Left renal cortex interstitium (tissue), 4 donors: ENCODE measurements around the gene FITM2. TPM values are rescaled to one million over a fixed set of nuclear protein-coding genes. Genes with fewer than 3 reads are reported as not detected.

Experiments
- DNase-seq, 4 donors: peaks; one replicate each; pipeline ENCODE4 v3.0.0-alpha.2; 2013; ENCODE audit warnings: low read depth in 4 of 4, low spot score in 2 of 4, missing footprints in 1 of 4
- polyA plus RNA-seq, 4 donors: library from polyadenylated mRNA; unstranded; fragments of 120-200 nt; gene quantifications; one replicate each; pipeline ENCODE4 v1.2.1, GENCODE V29; 2013; ENCODE audit not compliant: insufficient read length in 4 of 4

The FITM2 gene
- polyA plus RNA-seq, 4 donors = 7.5 to 9.5 (median 8.1) TPM

DNA sequence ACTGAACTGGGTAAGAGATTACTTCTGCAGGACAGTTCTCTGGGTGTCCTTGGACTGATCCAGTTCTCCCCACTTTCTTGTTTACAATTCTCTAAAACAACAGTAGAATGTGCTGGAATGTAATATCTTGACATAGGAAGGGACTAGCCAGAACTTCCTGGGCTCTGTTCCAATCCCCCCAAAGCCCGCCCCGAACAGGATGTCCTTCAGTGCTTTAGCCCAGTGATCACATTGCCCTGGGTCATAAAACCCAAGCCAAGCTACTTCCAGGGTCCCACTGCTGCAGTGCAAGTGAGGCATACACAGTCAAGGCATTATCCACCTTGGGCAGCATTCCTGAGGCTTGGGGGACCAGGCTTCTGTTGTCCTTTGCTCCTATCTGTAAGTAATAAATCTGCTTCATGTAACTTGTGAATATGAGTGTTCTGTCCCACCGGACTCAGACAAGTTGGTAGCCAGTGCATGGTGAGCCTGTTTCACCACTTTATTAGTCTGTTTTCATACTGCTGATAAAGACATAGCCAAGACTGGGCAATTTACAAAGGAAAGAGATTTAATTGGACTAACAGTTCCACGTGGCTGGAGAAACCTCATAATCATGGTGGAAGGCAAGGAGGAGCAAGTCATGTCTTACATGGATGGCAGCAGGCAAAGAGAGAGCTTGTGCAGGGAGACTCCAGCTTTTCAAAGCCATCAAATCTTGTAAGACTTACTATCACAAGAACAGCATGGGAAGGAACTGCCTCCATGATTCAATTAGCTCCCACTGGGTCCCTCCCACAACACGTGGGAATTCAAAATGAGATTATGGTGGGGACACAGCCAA lies 23.5 kb downstream of the FITM2 start:
- DNase-seq = no peak

DNA sequence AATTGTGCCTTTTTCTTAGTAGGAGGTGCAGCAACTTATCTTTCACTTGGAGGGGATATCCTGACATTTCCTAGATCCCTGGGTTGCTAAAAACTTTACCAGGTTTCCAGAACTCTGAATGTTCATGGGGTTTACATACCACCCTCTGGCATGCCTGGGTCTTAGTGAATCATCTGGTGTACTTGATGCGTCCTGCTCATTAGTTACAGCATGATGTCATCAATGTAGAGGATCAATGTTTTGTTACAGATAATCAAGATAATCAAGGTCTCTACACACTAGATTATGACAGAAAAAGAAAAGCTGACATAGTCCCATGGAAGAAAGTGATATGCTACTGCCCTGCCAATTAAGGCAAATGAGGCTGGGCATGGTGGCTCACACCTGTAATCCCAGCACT lies 27.0 kb downstream of the FITM2 start:
- DNase-seq = no peak

DNA sequence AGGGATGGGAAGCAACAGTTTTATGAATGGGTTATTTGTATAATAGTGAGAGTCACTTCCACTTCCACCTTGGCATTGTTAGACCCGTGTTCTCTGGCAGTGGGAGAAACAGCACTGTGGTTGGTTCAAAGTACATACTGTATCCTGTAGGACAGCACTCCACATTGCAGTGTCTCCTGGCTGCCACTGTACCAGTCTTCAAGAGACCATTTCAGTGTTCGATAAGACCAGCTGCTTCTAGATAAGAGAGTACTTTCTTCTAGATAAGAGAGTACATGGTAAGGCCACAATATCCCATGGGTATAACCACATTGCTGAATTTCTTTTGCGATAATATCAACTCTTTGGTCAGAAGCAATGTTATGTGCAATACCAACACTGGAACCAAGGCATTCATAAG lies 28.8 kb downstream of the FITM2 start:
- no peak for DNase-seq

DNA sequence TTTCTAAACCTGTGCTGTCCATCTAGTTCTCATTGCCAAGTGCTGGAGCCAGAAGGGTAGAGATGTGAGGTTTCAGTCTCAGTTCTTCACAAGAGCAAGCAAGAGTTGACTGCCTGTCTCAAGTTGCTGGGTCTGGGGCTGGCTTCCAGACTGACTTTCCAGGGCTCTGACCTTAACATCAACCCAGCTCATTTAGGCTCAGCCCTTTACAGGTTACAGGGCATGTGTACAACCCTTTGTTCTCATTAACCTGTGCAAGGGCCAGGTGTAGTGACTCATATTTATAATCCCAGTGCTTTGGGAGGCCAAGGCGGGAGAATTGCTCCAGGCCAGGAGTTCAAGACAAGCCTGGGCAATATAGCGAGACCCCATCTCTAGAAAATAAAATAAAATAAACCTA lies 30.6 kb downstream of the FITM2 start:
- no peak for DNase-seq

DNA sequence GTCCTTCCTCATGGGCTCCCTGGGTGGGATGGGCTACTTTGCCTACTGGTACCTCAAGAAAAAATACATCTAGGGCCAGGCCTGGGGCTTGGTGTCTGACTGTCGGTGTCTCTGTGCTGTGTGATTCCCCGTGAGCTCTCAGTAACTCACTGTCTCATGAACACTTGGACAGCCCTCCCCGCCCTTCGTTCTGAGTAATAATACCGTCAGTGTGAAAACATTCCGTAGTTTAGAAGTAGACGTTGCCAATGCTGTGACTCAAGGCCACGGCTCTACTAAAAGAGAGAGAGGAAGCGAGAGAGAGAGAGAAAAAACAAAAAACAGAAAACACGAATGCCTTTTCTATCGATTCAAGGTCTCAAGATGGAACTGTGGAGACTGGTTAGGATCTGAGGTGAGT lies 31.8 kb downstream of the FITM2 start:
- no peak for DNase-seq

DNA sequence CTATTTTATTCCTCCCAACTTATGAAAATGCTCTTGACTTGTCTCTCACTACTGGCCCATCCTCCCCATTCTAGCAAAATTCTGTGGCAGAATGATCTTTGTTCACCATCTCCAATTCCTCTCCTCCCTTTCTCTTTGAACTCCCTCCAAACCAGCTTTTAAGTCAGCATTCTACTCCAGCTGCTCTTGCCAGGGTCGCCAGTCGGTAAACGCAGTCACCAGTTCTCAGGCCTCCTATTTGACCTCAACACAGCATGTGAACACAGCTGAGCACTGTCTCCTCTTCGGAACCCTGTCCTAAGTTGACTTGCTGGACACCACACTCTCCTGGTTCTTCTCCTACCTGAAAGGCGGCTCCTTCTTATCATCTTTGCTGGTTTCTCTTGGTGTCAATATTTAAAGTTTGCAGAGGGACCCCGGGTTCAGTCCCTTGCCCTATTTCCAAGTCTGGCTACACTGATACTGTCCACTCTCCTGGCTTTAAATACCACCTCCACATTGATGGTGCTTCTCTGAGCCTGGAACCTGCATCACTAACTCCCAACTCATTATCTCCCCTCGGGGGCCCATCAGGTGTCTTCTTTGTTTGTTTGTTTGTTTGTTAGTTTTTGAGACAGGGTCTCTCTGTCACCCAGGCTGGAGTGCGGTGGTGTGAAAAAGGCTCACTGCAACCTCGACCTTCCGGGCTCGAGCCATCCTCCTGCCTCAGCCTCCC lies 36.5 kb downstream of the FITM2 start:
- no peak for DNase-seq

DNA sequence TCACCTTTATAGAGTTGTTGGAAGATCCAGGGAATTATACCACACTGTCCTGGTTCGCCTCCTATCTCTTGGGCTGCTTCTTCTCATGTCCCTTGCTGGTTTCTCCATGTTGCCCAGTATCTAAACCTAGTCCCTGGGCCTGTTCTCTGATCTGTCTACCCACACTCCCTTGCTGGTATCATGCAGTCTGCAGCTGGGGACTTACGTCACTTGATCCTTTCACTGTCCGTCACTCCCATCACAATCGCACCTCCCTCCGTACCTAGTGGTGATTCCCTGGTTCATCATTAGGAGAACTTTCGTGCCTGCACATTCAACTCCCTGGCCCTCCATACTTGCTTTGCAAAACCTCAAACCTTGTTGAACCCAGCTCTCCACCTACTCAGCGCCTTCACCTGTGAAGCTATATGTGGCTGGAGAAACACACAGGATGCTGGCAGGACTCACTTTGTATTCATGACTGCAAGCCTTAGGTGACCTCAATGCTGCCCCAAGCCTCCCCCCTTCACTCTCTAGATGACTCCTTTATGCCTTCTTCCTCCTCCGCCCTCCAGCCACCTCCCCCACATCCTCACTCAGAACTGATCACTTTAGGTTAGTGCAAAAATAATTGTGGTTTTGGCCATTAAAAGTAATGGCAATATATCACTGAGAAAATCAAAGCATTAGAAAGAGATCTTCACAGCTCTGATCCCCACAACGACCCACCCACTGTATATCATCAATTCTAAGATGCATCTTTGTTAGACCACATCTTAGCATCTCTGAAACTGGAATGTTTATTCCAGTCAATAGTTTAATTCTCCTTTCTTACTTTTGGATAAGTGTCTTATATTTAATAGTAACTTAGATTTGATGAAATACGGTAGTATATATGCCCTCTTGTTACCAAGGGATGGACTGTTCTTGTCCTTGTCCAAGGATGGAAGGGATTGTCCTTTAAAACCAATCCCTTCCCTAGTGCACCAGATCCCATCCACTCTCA lies 37.5 kb downstream of the FITM2 start:
- no peak for DNase-seq

DNA sequence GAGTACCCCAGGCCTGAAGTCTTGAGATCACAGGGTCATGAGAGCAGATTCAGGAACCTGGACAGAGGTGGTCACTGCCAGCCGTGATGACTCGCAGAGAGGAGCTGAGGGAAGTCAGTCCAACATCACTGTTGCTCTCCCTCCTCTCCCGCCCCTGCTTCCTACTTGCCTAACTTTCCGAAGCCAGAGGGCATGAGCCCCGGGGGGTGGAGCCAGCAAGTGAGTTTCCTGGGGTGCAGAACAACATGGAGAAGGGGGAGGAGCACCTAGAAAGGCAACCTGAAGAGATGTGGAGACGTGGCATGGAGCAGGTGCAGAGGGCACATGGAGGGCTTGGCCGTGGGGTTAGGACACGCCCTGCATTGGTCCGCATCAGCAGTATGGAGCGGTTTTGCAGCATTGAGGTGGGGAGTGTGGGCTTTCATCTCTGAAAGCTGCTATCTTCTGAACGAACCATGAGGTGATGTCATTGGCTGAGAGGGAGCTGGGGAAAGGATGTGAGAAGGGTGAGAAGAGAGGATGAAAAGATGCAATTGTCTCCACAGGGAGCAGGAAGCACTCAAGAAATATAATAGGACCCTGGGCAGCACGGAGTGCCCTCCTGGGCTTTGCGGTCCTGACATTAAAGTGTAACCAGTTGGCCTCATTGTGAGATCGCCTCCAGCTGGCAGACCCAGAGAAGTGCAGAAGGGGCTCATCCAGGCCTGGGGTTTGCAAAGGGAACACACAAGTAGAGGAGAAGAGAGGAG lies 38.9 kb downstream of the FITM2 start:
- DNase-seq = no peak

DNA sequence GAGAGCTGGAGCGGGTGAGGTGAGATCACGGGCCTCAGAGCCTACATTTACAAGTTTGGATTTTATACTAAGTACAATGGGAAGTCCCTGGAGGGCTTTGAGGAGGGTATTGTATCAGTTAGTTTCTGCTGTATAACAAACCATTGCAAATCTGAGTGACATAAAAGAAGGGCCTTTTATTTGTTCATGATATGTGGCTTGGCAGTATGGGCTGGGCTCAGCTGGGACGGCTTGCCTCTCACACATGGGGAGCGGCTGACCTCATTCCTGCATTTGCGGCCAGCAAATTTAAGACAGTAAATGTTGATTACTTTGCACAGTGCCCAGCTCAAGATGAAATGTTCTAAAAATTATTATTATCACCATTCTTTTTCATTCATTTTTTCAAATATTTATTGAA lies 42.2 kb downstream of the FITM2 start:
- no peak for DNase-seq

DNA sequence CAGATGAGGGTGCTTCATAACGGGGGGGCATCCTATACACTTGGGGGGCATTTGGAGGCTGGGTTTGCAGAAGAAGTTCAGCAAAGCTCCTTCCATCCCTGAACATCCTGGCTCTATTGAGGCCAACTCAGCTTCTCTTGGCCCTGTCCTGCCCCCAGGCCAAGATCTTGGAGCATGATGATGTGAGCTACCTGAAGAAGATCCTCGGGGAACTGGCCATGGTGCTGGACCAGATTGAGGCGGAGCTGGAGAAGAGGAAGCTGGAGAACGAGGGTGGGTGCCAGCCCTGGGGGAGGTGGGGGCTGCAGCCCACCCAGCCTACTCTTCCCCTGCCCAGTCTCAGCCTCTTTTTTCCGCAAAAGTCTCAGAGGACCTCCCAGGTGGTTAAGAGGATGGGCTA lies 46.7 kb downstream of the FITM2 start:
- no peak for DNase-seq

DNA sequence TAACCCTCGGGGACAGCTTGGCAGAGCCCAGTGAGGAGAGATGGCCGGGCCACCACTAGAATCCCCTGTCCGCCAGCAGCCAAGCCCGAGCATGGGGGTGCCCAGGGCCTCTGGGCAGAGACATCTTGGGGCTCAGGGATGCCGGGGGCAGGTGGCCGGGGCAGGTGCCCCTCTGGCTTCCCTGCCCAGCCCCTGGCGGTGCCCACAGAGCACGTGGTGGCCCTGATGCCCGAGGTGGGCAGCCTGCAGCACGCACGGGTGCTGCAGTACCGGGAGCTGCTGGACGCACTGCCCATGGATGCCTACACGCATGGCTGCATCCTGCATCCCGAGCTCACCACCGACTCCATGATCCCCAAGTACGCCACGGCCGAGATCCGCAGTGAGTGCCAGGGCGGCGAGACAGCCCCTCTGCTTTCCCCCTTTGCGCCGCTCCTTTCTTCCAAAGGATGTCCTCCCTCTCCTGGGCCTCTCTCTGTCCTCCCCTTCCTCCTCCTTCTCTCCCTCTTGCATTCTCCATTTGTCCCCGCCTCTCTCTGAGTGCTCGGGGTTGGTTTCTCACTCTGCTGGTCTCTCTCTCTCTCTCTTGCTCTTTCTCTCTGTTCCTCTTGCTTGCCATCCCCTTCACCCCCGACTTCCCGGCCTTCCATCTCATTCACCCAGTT lies 52.6 kb downstream of the FITM2 start:
- no peak for DNase-seq

DNA sequence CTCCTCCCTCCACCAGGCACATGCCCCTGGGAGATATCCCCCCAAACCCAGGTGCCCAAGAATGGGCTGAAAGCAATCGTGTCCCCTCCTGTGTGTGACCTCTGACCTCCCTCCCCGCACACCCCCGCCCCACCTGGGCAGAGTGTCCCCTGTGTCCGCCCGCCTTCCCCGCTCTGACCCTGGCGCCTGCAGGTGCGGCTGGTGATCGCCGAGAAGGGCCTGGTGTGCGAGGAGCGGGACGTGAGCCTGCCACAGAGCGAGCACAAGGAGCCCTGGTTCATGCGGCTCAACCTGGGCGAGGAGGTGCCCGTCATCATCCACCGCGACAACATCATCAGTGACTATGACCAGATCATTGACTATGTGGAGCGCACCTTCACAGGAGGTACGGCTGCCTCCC lies 54.0 kb downstream of the FITM2 start:
- DNase-seq = no peak

DNA sequence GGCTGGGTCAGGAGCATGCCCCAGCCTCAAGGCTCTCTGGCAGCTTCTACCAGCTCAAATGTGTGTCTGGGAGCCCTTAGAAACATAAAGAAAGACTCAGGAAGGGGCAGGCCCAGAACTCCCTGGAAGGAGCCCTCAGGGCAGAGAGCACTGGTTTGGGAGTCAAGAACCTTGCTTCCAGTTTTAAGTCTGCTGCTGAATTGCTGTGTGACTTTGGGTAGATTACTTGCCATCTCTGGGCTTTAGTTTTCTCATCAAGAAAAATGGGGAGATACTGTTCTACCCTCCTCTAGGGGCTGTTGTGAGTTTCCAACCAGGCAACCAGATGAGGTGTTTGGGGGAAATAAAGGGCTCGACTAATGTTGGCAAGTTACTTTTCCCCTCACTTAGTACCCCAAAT lies 55.1 kb downstream of the FITM2 start:
- DNase-seq = no peak

DNA sequence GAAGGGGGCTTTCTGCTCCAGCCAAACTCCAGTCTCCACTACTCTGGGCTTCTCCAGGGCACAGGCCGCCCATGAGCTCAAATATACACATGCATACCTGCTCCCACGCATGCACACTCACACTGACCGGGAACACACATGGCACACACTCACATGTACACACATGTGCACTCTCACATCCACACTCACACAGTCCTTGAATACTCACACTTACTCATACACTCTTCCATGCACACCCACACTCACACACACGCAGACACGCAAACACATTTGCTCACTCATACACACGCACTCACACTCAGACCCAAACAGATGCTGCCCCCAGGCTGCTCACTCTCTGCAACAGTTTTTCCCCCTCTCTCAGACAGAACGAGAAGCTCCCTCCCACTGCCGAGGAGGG lies 56.9 kb downstream of the FITM2 start:
- DNase-seq = no peak

DNA sequence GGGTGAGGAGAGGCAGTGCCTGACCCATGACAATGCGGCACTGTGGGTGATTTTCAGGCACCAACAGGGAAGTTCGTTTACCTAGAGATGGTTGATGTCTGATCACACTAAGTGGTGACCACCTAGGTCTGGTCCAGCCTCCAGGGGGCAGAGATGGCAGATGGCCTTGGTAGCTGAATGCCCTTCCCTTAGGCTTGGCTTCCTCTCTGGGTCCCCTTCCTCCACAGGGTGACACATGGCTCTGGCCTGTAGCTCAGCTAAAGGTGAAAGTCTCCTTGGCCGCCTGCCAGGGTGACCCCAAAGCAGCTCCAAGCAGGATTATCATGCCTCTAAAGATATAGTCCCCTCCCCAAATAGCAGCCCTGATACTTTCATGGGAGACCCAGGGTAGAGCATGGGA lies 57.5 kb downstream of the FITM2 start:
- DNase-seq = no peak

Other genes starting within 250 kb of the FITM2 start
- gene JPH2, start 124.0 kb downstream of the FITM2 start, polyA plus RNA-seq = 1 to 10 TPM; 1.1 to 1.8 (median 1.6) TPM
- 10 to 100 TPM; 44.5 to 52.4 (median 47.5) TPM for gene OSER1, start 100.4 kb downstream of the FITM2 start, polyA plus RNA-seq
- gene GDAP1L1, start 63.9 kb downstream of the FITM2 start, polyA plus RNA-seq = under 1 TPM; 0.35 to 0.76 (median 0.60) TPM
- under 1 TPM in 3 of 4 donors, not detected in 1; 0.14 to 0.95 (median 0.42) TPM for gene R3HDML, start 25.8 kb upstream of the FITM2 start, polyA plus RNA-seq
- gene HNF4A, start 44.5 kb upstream of the FITM2 start, polyA plus RNA-seq = 10 to 100 TPM; 35.0 to 60.8 (median 48.6) TPM
- gene TTPAL, start 164.7 kb upstream of the FITM2 start, polyA plus RNA-seq = 10 to 100 TPM; 10.9 to 15.2 (median 13.2) TPM
- gene SERINC3, start 210.9 kb upstream of the FITM2 start, polyA plus RNA-seq = 10 to 100 TPM; 65.5 to 78.8 (median 67.3) TPM